Measurements from ENCODE around the gene ZDHHC9. TPM values are rescaled to one million over a fixed set of nuclear protein-coding genes. Genes with fewer than 3 reads are reported as not detected.

The ZDHHC9 gene
- total and polyA plus RNA-seq, 7 donors: 8.7 to 32.7 (median 15.2) TPM

GRCh38 chrX:129795584-129795983, 48.1 kb downstream of the ZDHHC9 start:
- no peak for DNase-seq
- Histone ChIP-seq H3K27me3 (ENCODE audit: insufficient read depth in 3 of 3, low read length in 2 of 3) (peaks cover 0 to 6% (median 0%) of the 10 kb centered on the region in 3 donors), H3K4me3 (no peak overlapping the region), H3K9me3 (no peaks in the 10 kb centered on the region), H3K27ac (no peak overlapping the region), H3K4me1 (no peaks in the 10 kb centered on the region), H3K36me3 (ENCODE audit: insufficient read depth in 1 of 2, low read depth in 1 of 2) (no peaks in the 10 kb centered on the region)
- no peak for TF ChIP-seq CTCF (IDR thresholded peaks at IDR 0.05)
- ATAC-seq: no peak
- intact Hi-C loops (cut with DNase I): no loop called here
- 96 to 100% (median 100%) methylated on average over 1 of the region's 1 CpG for WGBS, 3 donors

- H3K27ac ChIP-seq: no peak overlapping the region
- H3K36me3 ChIP-seq (ENCODE audit: insufficient read depth in 1 of 2, low read depth in 1 of 2): no peaks in the 10 kb centered on the region
- TF ChIP-seq CTCF (IDR thresholded peaks at IDR 0.05): no peak
- no peak overlapping the region for H3K4me3 ChIP-seq
- peaks cover 0 to 6% (median 0%) of the 10 kb centered on the region in 3 donors for H3K27me3 ChIP-seq (ENCODE audit: insufficient read depth in 3 of 3, low read length in 2 of 3)
- DNase-seq (no peak), ATAC-seq (peak in 1 of 4 donors; percentile 17)
- intact Hi-C loops (cut with DNase I): no loop called here
- no peaks in the 10 kb centered on the region for H3K4me1 ChIP-seq
- no peaks in the 10 kb centered on the region for H3K9me3 ChIP-seq
- WGBS, 3 donors: 44 to 60% (median 51%) methylated on average over 15 to 20 of the region's 20 CpGs
These were observed 50.0 kb downstream of the ZDHHC9 start for GRCh38 chrX:129793604-129794191.

- no peak for TF ChIP-seq CTCF (IDR thresholded peaks at IDR 0.05)
- DNase-seq (no peak), ATAC-seq (no peak)
- intact Hi-C loops (cut with DNase I): no loop called here
- Histone ChIP-seq H3K4me1 (no peaks in the 10 kb centered on the region), H3K9me3 (no peaks in the 10 kb centered on the region), H3K4me3 (no peak overlapping the region), H3K27me3 (ENCODE audit: insufficient read depth in 3 of 3, low read length in 2 of 3) (peaks cover 0 to 6% (median 0%) of the 10 kb centered on the region in 3 donors), H3K27ac (no peak overlapping the region), H3K36me3 (ENCODE audit: insufficient read depth in 1 of 2, low read depth in 1 of 2) (no peaks in the 10 kb centered on the region)
- 91 to 96% (median 94%) methylated on average over 13 to 18 of the region's 18 CpGs for WGBS, 3 donors
These were observed 50.9 kb downstream of the ZDHHC9 start for GRCh38 chrX:129792586-129793291.

GRCh38 chrX:129791961-129792570, 51.6 kb downstream of the ZDHHC9 start:
- no peaks in the 10 kb centered on the region for H3K36me3 ChIP-seq (ENCODE audit: insufficient read depth in 1 of 2, low read depth in 1 of 2)
- H3K27ac ChIP-seq: no peak overlapping the region
- DNase-seq: no peak
- H3K9me3 ChIP-seq: no peaks in the 10 kb centered on the region
- TF ChIP-seq CTCF (IDR thresholded peaks at IDR 0.05): no peak
- intact Hi-C loops (cut with DNase I): no loop called here
- H3K4me3 ChIP-seq: no peak overlapping the region
- WGBS, 3 donors: 68 to 72% (median 69%) methylated on average over 8 to 11 of the region's 11 CpGs
- H3K27me3 ChIP-seq (ENCODE audit: insufficient read depth in 3 of 3, low read length in 2 of 3): peaks cover 0 to 6% (median 0%) of the 10 kb centered on the region in 3 donors
- H3K4me1 ChIP-seq: no peaks in the 10 kb centered on the region
- ATAC-seq: no peak
